HepG2 (cell line): Measurements from ENCODE around the gene SYDE1. TPM values are rescaled to one million over a fixed set of nuclear protein-coding genes. Genes with fewer than 3 reads are reported as not detected.
A peak's percentile ranks its signal among the peaks of the same experiment; 100 is the strongest.

Source experiments
- CHD4 ChIP-seq: fragments of 200-600 bp; sonication (generic); IDR thresholded peaks from 2 replicates; pipeline ENCODE4 v1.7.0; 2017; ENCODE audit warnings: mild to moderate bottlenecking, low read length, borderline replicate concordance
- DR1 ChIP-seq: sonication (generic); formaldehyde crosslinking; IDR thresholded peaks from 2 replicates; pipeline ENCODE4 v1.8.0; 2021; ENCODE audit warnings: mild to moderate bottlenecking, missing genetic modification reagents, inconsistent platforms
- HIVEP1 ChIP-seq: sonication (generic); formaldehyde crosslinking; IDR thresholded peaks from 2 replicates; pipeline ENCODE4 v1.4.0; 2020; ENCODE audit warnings: mild to moderate bottlenecking, missing genetic modification reagents
- HOXD1 ChIP-seq: sonication (generic); formaldehyde crosslinking; IDR thresholded peaks from 2 replicates; pipeline ENCODE4 v1.5.0; 2020; ENCODE audit warnings: missing genetic modification reagents
- ISL2 ChIP-seq: sonication (generic); formaldehyde crosslinking; IDR thresholded peaks from 2 replicates; pipeline ENCODE4 v1.5.0; 2020; ENCODE audit warnings: missing genetic modification reagents
- LRRFIP1 ChIP-seq: sonication (generic); formaldehyde crosslinking; conservative IDR thresholded peaks from 2 replicates; pipeline ENCODE4 v1.4.0; 2020; ENCODE audit warnings: missing genetic modification reagents
- MYPOP ChIP-seq: sonication (generic); formaldehyde crosslinking; IDR thresholded peaks from 2 replicates; pipeline ENCODE4 v1.8.1; 2023; ENCODE audit warnings: mild to moderate bottlenecking, moderate library complexity, missing genetic modification reagents
- RORA ChIP-seq: sonication (generic); formaldehyde crosslinking; IDR thresholded peaks from 2 replicates; pipeline ENCODE4 v1.5.0; 2020; ENCODE audit warnings: mild to moderate bottlenecking, missing genetic modification reagents, moderate library complexity
- ZBTB20 ChIP-seq: sonication (generic); formaldehyde crosslinking; IDR thresholded peaks from 2 replicates; pipeline ENCODE4 v1.8.1; 2023; ENCODE audit warnings: missing genetic modification reagents, low read depth, mild to moderate bottlenecking, borderline replicate concordance
- ZNF451 ChIP-seq: sonication (generic); formaldehyde crosslinking; IDR thresholded peaks from 2 replicates; pipeline ENCODE4 v1.5.0; 2020; ENCODE audit warnings: mild to moderate bottlenecking, missing genetic modification reagents
- ZNF816 ChIP-seq: sonication (generic); formaldehyde crosslinking; IDR thresholded peaks from 2 replicates; pipeline ENCODE4 v1.8.0; 2022; ENCODE audit warnings: missing genetic modification reagents, mild to moderate bottlenecking, borderline replicate concordance
- polyA plus RNA-seq, 8 experiments: library from polyadenylated mRNA; depleted of rRNA in 3 of 8; stranded (reverse) in 7 of 8; unstranded in 1 of 8; fragments of >200 nt; fragmentation: Illumina TruSeq in 4 of 8; extraction: Trizol in 4 of 8; gene quantifications; 2 replicates each; pipeline versions ENCODE4 v1.2.1 to v1.2.3, GENCODE V29; 2011 to 2016; ENCODE audit warnings: low read depth in 4 of 8, missing spikeins in 1 of 8, mixed read lengths in 1 of 8; ENCODE audit not compliant: insufficient read depth in 1 of 8
- total RNA-seq, 5 experiments: library from RNA; depleted of rRNA; stranded (reverse); fragments of >200 nt; fragmentation: Illumina TruSeq; extraction: Trizol; gene quantifications; 2 replicates each; pipeline ENCODE4 v1.2.3, GENCODE V29; 2016; ENCODE audit warnings: low read depth in 1 of 5
- TF ChIP-seq, protein P1 (sequence below), 2 experiments: fragments of 450-650 bp in 1 of 2; sonication (generic) in 1 of 2; formaldehyde crosslinking in 1 of 2; IDR thresholded peaks; 2 replicates each; pipeline versions ENCODE4 v1.6.1 to v1.8.0; 2016 to 2022; ENCODE audit warnings: antibody characterized with exemption in 1 of 2, mild to moderate bottlenecking in 1 of 2, missing genetic modification reagents in 1 of 2
- TF ChIP-seq, protein P2 (sequence below): IDR thresholded peaks from 2 replicates; pipeline ENCODE4 v1.6.1; 2016; ENCODE audit warnings: low read depth, control low read depth

The SYDE1 gene
- total and polyA plus RNA-seq, 2 of the 13 experiments (the other 11 are each of a cell fraction or from before 2014, with no cell fraction given), result 4.3 to 13.6 TPM

- TF ChIP-seq, protein P1, sequence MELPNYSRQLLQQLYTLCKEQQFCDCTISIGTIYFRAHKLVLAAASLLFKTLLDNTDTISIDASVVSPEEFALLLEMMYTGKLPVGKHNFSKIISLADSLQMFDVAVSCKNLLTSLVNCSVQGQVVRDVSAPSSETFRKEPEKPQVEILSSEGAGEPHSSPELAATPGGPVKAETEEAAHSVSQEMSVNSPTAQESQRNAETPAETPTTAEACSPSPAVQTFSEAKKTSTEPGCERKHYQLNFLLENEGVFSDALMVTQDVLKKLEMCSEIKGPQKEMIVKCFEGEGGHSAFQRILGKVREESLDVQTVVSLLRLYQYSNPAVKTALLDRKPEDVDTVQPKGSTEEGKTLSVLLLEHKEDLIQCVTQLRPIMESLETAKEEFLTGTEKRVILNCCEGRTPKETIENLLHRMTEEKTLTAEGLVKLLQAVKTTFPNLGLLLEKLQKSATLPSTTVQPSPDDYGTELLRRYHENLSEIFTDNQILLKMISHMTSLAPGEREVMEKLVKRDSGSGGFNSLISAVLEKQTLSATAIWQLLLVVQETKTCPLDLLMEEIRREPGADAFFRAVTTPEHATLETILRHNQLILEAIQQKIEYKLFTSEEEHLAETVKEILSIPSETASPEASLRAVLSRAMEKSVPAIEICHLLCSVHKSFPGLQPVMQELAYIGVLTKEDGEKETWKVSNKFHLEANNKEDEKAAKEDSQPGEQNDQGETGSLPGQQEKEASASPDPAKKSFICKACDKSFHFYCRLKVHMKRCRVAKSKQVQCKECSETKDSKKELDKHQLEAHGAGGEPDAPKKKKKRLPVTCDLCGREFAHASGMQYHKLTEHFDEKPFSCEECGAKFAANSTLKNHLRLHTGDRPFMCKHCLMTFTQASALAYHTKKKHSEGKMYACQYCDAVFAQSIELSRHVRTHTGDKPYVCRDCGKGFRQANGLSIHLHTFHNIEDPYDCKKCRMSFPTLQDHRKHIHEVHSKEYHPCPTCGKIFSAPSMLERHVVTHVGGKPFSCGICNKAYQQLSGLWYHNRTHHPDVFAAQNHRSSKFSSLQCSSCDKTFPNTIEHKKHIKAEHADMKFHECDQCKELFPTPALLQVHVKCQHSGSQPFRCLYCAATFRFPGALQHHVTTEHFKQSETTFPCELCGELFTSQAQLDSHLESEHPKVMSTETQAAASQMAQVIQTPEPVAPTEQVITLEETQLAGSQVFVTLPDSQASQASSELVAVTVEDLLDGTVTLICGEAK (IDR thresholded peaks at IDR 0.05), result no peak
- TF ChIP-seq, protein P1 (CRISPR knock-in tag; IDR thresholded peaks at IDR 0.05), result no peak; the same call in 1 of the 2 replicates
- no peak for TF ChIP-seq ZNF816 (CRISPR knock-in tag)
- TF ChIP-seq HIVEP1, result peak; percentile 79
- peak; percentile 43; the same call in 1 of the 2 replicates for TF ChIP-seq CHD4
- peak; percentile 49; the same call in 1 of the 2 replicates for TF ChIP-seq ISL2
- TF ChIP-seq, protein P2, sequence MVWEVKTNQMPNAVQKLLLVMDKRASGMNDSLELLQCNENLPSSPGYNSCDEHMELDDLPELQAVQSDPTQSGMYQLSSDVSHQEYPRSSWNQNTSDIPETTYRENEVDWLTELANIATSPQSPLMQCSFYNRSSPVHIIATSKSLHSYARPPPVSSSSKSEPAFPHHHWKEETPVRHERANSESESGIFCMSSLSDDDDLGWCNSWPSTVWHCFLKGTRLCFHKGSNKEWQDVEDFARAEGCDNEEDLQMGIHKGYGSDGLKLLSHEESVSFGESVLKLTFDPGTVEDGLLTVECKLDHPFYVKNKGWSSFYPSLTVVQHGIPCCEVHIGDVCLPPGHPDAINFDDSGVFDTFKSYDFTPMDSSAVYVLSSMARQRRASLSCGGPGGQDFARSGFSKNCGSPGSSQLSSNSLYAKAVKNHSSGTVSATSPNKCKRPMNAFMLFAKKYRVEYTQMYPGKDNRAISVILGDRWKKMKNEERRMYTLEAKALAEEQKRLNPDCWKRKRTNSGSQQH (CRISPR knock-in tag), result peak; percentile 49; the same call in 1 of the 2 replicates
- 0 out of 2 replicates have a peak, but pooled peaks have one; percentile 18 for TF ChIP-seq LRRFIP1 (CRISPR knock-in tag)
- TF ChIP-seq RORA (CRISPR knock-in tag), result no peak
- peak; percentile 79 for TF ChIP-seq HOXD1 (CRISPR knock-in tag)
- peak; percentile 70 for TF ChIP-seq ZBTB20 (CRISPR knock-in tag)
- peak; percentile 70 for TF ChIP-seq MYPOP (CRISPR knock-in tag)
- 0 out of 2 replicates have a peak, but pooled peaks have one; percentile 34 for TF ChIP-seq ZNF451
- peak; percentile 29; the same call in 1 of the 2 replicates for TF ChIP-seq DR1 (CRISPR knock-in tag)
Measured at GRCh38 chr19:15125232-15126067, 18.2 kb downstream of the SYDE1 start (continued).
